NCI-H748 treated with DMSO at 0.1 percent for 48 hours (cell line): ENCODE results near the gene MAG.

Experiments
- DNase-seq: peaks from one replicate; lab custom pipeline; 2025; lab: John Stamatoyannopoulos, UW

Gene MAG

DNA sequence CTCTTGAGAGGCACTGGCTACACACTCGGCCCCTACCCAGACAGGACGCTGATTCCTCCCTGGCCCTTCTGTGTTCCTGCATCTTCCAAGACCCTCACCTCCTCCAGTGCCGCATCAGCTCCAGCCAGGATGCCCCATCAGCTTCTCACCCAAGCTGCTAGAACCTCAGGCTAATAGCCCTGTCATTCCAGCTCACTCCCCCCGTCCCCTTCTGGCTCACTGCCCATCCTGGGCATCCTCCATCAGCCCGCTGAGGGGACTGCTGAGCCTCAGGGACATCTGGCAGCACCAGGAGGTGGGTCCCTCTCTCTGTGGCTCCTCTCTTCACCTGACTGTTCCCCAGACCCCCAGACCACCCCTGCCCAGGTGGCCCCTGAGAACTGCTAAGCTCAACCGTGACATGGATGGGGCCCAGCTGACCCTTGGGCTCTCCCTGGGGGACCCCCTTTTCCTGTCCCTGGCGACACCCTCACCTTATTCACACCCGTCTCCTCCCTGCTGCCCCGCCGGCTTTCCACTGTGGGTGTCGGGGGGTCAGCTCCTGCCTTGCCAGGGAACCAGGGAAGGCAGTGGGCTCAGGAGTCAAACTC, 71.1 kb downstream of the MAG start:
- no peak for DNase-seq
